K562 (cell line): ENCODE results near the gene RINL. TPM values are rescaled to one million over a fixed set of nuclear protein-coding genes. Genes with fewer than 3 reads are reported as not detected.
A peak's percentile ranks its signal among the peaks of the same experiment; 100 is the strongest.

Experiments
- GATA2 ChIP-seq: sonication (generic); formaldehyde crosslinking; IDR thresholded peaks from 2 replicates; pipeline ENCODE4 v1.4.0; 2020; ENCODE audit warnings: mild to moderate bottlenecking, missing genetic modification reagents
- HCFC1 ChIP-seq: IDR thresholded peaks from 2 replicates; pipeline ENCODE4 v1.6.1; 2012; ENCODE audit warnings: low read depth, low read length, improper control_type of control experiment
- KAT2B ChIP-seq: IDR thresholded peaks from one replicate; pipeline ENCODE4 v1.6.1; 2012; ENCODE audit warnings: low read depth, mild to moderate bottlenecking, control low read depth, inconsistent platforms, low read length, moderate library complexity
- PPARD ChIP-seq: fragments of 250-450 bp; sonication (Bioruptor Pico); IDR thresholded peaks from 2 replicates; pipeline ENCODE4 v1.8.0; 2022; ENCODE audit warnings: inconsistent platforms, mild to moderate bottlenecking, moderate library complexity
- SMARCA4 ChIP-seq: fragments of 450-650 bp; IDR thresholded peaks from 2 replicates; pipeline ENCODE4 v1.6.1; 2016
- TCF7 ChIP-seq: sonication (generic); IDR thresholded peaks from 2 replicates; pipeline ENCODE4 v1.6.1; 2016; ENCODE audit warnings: antibody characterized with exemption, borderline replicate concordance
- polyA plus RNA-seq, 8 experiments: library from polyadenylated mRNA; depleted of rRNA in 4 of 8; stranded (reverse) in 5 of 8; unstranded in 3 of 8; fragments of >200 nt; fragmentation: Nextera tagmentation in 2 of 8; fragmentation: Illumina TruSeq in 1 of 8; extraction: Ambion mirVana in 2 of 8; extraction: Trizol in 1 of 8; gene quantifications; 2 replicates each; pipeline versions ENCODE4 v1.2.1 to v1.2.3, GENCODE V29; 2011 to 2014; ENCODE audit warnings: inconsistent platforms in 1 of 8, missing spikeins in 1 of 8
- total RNA-seq, 7 experiments: library from RNA; depleted of rRNA in 6 of 7; stranded (reverse); fragments of >200 nt in 6 of 7; fragmentation: Illumina TruSeq in 2 of 7; extraction: Trizol in 2 of 7; gene quantifications; 2 replicates each; pipeline versions ENCODE4 v1.2.1 to v1.2.3, GENCODE V29; 2011 to 2021; ENCODE audit warnings: low replicate concordance in 1 of 7
- TF ChIP-seq, protein P1 (sequence below), 2 experiments: fragments of 150-350 bp in 1 of 2; IDR thresholded peaks; 2 replicates each; pipeline ENCODE4 v1.6.1; 2012 to 2016; ENCODE audit warnings: low read depth in 2 of 2, low read length in 2 of 2, mild to moderate bottlenecking in 1 of 2, moderate library complexity in 1 of 2
- TF ChIP-seq, protein P2 (sequence below): sonication (generic); formaldehyde crosslinking; IDR thresholded peaks from 2 replicates; pipeline ENCODE4 v1.8.1; 2023; ENCODE audit warnings: mild to moderate bottlenecking, missing genetic modification reagents
- TF ChIP-seq, protein P3 (sequence below): fragments of 450-650 bp; IDR thresholded peaks from 2 replicates; pipeline ENCODE4 v1.6.1; 2016; ENCODE audit warnings: low read depth, mild to moderate bottlenecking, moderate library complexity
- TF ChIP-seq, protein P4 (sequence below): fragments of 250-450 bp; sonication (Bioruptor Pico); IDR thresholded peaks from 2 replicates; pipeline ENCODE4 v1.8.0; 2021; ENCODE audit warnings: mild to moderate bottlenecking, moderate library complexity
- TF ChIP-seq, protein P5 (sequence below), 2 experiments: IDR thresholded peaks in 1 of 2; conservative IDR thresholded peaks in 1 of 2; 2 replicates each; pipeline ENCODE4 v1.6.1; 2016; ENCODE audit warnings: low read depth in 2 of 2, mild to moderate bottlenecking in 1 of 2, missing compliant biosample characterization in 1 of 2, missing genetic modification characterization in 1 of 2, moderate library complexity in 1 of 2
- TF ChIP-seq, protein P6 (sequence below): fragments of 450-650 bp; IDR thresholded peaks from 2 replicates; pipeline ENCODE4 v1.6.1; 2014; ENCODE audit warnings: low read depth, mild to moderate bottlenecking, moderate library complexity, borderline replicate concordance
- TF ChIP-seq, protein P7 (sequence below): fragments of 250-450 bp; sonication (Bioruptor Pico); IDR thresholded peaks from 2 replicates; pipeline ENCODE4 v1.5.0; 2021

Gene RINL
- total and polyA plus RNA-seq, 9 of the 15 experiments (the other 6 are each of a cell fraction or from before 2014, with no cell fraction given): 0.82 to 10.9 (median 4.9) TPM

DNA sequence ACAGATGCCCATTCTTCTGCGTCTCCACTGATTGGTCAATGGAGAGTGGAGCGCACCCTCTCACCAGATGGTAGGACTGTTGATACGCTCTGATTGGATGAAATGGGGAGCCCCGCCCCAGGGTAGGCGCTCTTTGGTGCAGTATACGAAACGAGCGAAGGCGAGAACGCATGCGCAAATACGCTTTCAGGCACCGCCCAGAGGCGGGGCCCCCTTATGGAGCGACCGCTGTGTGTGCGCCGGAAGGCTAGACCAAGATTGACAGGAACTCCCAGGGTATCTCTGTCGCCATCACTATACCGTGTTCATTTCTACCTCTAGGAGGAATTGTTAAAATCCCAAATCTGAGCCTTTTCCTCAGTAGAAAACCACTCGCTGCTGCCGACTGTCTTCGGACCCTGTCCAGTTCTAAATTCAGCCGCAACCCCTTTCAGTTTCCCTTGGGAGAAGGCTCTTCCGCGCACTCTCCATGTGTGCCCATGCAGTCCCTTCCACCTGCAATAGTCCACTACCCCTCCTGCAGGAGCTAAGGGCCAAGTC, 27.6 kb downstream of the RINL start (continued):
- TF ChIP-seq, protein P1, sequence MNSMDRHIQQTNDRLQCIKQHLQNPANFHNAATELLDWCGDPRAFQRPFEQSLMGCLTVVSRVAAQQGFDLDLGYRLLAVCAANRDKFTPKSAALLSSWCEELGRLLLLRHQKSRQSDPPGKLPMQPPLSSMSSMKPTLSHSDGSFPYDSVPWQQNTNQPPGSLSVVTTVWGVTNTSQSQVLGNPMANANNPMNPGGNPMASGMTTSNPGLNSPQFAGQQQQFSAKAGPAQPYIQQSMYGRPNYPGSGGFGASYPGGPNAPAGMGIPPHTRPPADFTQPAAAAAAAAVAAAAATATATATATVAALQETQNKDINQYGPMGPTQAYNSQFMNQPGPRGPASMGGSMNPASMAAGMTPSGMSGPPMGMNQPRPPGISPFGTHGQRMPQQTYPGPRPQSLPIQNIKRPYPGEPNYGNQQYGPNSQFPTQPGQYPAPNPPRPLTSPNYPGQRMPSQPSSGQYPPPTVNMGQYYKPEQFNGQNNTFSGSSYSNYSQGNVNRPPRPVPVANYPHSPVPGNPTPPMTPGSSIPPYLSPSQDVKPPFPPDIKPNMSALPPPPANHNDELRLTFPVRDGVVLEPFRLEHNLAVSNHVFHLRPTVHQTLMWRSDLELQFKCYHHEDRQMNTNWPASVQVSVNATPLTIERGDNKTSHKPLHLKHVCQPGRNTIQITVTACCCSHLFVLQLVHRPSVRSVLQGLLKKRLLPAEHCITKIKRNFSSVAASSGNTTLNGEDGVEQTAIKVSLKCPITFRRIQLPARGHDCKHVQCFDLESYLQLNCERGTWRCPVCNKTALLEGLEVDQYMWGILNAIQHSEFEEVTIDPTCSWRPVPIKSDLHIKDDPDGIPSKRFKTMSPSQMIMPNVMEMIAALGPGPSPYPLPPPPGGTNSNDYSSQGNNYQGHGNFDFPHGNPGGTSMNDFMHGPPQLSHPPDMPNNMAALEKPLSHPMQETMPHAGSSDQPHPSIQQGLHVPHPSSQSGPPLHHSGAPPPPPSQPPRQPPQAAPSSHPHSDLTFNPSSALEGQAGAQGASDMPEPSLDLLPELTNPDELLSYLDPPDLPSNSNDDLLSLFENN (IDR thresholded peaks at IDR 0.05; ENCODE audit: low read depth in 2 of 2, low read length in 2 of 2): no peak
- TF ChIP-seq, protein P2, sequence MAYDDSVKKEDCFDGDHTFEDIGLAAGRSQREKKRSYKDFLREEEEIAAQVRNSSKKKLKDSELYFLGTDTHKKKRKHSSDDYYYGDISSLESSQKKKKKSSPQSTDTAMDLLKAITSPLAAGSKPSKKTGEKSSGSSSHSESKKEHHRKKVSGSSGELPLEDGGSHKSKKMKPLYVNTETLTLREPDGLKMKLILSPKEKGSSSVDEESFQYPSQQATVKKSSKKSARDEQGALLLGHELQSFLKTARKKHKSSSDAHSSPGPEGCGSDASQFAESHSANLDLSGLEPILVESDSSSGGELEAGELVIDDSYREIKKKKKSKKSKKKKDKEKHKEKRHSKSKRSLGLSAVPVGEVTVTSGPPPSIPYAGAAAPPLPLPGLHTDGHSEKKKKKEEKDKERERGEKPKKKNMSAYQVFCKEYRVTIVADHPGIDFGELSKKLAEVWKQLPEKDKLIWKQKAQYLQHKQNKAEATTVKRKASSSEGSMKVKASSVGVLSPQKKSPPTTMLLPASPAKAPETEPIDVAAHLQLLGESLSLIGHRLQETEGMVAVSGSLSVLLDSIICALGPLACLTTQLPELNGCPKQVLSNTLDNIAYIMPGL (CRISPR knock-in tag): no peak
- TF ChIP-seq TCF7 (no peak; the same call in 1 of the 2 replicates), KAT2B (no peak), HCFC1 (peak; percentile 56; the same call in 1 of the 2 replicates), GATA2 (CRISPR knock-in tag) (peak; percentile 97), PPARD (no peak), SMARCA4 (no peak; the same call in 1 of the 2 replicates)
- TF ChIP-seq, protein P3, sequence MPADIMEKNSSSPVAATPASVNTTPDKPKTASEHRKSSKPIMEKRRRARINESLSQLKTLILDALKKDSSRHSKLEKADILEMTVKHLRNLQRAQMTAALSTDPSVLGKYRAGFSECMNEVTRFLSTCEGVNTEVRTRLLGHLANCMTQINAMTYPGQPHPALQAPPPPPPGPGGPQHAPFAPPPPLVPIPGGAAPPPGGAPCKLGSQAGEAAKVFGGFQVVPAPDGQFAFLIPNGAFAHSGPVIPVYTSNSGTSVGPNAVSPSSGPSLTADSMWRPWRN: no peak
- TF ChIP-seq, protein P4, sequence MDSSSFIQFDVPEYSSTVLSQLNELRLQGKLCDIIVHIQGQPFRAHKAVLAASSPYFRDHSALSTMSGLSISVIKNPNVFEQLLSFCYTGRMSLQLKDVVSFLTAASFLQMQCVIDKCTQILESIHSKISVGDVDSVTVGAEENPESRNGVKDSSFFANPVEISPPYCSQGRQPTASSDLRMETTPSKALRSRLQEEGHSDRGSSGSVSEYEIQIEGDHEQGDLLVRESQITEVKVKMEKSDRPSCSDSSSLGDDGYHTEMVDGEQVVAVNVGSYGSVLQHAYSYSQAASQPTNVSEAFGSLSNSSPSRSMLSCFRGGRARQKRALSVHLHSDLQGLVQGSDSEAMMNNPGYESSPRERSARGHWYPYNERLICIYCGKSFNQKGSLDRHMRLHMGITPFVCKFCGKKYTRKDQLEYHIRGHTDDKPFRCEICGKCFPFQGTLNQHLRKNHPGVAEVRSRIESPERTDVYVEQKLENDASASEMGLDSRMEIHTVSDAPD (CRISPR knock-in tag): no peak
- TF ChIP-seq, protein P5, sequence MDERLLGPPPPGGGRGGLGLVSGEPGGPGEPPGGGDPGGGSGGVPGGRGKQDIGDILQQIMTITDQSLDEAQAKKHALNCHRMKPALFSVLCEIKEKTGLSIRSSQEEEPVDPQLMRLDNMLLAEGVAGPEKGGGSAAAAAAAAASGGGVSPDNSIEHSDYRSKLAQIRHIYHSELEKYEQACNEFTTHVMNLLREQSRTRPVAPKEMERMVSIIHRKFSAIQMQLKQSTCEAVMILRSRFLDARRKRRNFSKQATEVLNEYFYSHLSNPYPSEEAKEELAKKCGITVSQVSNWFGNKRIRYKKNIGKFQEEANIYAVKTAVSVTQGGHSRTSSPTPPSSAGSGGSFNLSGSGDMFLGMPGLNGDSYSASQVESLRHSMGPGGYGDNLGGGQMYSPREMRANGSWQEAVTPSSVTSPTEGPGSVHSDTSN (CRISPR knock-in tag; IDR thresholded peaks at IDR 0.05; ENCODE audit: low read depth): peak; percentile 80
- TF ChIP-seq, protein P5 (tag; conservative IDR thresholded peaks at IDR 0.05; ENCODE audit: low read depth): no peak
- TF ChIP-seq, protein P6, sequence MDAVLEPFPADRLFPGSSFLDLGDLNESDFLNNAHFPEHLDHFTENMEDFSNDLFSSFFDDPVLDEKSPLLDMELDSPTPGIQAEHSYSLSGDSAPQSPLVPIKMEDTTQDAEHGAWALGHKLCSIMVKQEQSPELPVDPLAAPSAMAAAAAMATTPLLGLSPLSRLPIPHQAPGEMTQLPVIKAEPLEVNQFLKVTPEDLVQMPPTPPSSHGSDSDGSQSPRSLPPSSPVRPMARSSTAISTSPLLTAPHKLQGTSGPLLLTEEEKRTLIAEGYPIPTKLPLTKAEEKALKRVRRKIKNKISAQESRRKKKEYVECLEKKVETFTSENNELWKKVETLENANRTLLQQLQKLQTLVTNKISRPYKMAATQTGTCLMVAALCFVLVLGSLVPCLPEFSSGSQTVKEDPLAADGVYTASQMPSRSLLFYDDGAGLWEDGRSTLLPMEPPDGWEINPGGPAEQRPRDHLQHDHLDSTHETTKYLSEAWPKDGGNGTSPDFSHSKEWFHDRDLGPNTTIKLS: peak; percentile 18; the same call in 1 of the 2 replicates
- TF ChIP-seq, protein P7, sequence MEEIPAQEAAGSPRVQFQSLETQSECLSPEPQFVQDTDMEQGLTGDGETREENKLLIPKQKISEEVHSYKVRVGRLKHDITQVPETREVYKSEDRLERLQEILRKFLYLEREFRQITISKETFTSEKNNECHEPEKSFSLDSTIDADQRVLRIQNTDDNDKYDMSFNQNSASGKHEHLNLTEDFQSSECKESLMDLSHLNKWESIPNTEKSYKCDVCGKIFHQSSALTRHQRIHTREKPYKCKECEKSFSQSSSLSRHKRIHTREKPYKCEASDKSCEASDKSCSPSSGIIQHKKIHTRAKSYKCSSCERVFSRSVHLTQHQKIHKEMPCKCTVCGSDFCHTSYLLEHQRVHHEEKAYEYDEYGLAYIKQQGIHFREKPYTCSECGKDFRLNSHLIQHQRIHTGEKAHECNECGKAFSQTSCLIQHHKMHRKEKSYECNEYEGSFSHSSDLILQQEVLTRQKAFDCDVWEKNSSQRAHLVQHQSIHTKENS (CRISPR knock-in tag): no peak
